ENCODE measurements around the gene NMUR1.

The NMUR1 gene

GRCh38 chr2:231552752-231553151 is 22.5 kb upstream of the NMUR1 start:
- no peak for DNase-seq

GRCh38 chr2:231549446-231550239 is 19.4 kb upstream of the NMUR1 start:
- no peak for DNase-seq

- DNase-seq = no peak
Measured at GRCh38 chr2:231548752-231549151, 18.5 kb upstream of the NMUR1 start.

- DNase-seq = no peak
Measured at GRCh38 chr2:231547315-231548110, 17.3 kb upstream of the NMUR1 start.

- no peak for DNase-seq
Measured at GRCh38 chr2:231546014-231546715, 15.9 kb upstream of the NMUR1 start.

GRCh38 chr2:231545105-231545902 is 15.1 kb upstream of the NMUR1 start:
- DNase-seq = peak; percentile 77

- no peak for DNase-seq
Measured at GRCh38 chr2:231542136-231542535, 11.9 kb upstream of the NMUR1 start.

- no peak for DNase-seq
Measured at GRCh38 chr2:231541645-231542044, 11.4 kb upstream of the NMUR1 start.

- no peak for DNase-seq
Measured at GRCh38 chr2:231539991-231540390, 9.7 kb upstream of the NMUR1 start.

GRCh38 chr2:231535961-231536360 is 5.7 kb upstream of the NMUR1 start:
- no peak for DNase-seq

GRCh38 chr2:231533777-231534125 is 3.5 kb upstream of the NMUR1 start:
- no peak for DNase-seq

- no peak for DNase-seq
Measured at GRCh38 chr2:231533086-231533776, 3.0 kb upstream of the NMUR1 start.

GRCh38 chr2:231532756-231533035 is 2.5 kb upstream of the NMUR1 start:
- DNase-seq = no peak

- no peak for DNase-seq
Measured at GRCh38 chr2:231531883-231532755, 1.9 kb upstream of the NMUR1 start.

GRCh38 chr2:231531466-231531865 is 1.2 kb upstream of the NMUR1 start:
- DNase-seq = no peak

GRCh38 chr2:231528636-231529030 is 1.6 kb downstream of the NMUR1 start:
- no peak for DNase-seq

GRCh38 chr2:231527955-231528635 is 2.1 kb downstream of the NMUR1 start:
- no peak for DNase-seq

GRCh38 chr2:231527091-231527395 is 3.2 kb downstream of the NMUR1 start:
- DNase-seq = no peak

- no peak for DNase-seq
Measured at GRCh38 chr2:231526341-231527090, 3.7 kb downstream of the NMUR1 start.
